HG03045 (cell line): ENCODE measurements around the gene JPH2.

ENCODE experiments used
- ATAC-seq: cut with Tn5 transposase; IDR thresholded peaks from one replicate; pipeline ENCODE4 v1.9.1; 2021; ENCODE audit warnings: mild to moderate bottlenecking, moderate library complexity; ENCODE audit not compliant: unreplicated experiment

The JPH2 gene

DNA sequence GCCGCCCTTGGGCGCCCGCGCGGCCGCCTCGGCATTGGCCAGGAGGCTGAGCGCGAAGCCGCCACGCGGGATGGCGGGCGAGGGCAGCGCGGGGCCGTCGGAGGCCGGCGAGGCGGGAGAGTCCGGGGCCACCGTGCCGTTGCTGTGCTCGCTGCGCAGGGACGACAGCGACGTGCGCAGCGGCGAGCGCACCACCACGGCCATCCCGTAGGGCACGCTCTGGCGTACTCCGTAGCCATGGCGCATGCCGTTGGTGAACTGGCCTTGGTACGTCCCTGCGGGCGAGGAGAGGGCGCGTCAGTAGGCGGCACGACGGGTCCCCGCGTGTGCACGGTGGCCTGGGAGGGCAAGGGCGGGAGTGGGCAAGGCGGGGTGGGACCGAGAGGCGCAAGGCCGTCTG lies 26.9 kb downstream of the JPH2 start:
- ATAC-seq: no peak

DNA sequence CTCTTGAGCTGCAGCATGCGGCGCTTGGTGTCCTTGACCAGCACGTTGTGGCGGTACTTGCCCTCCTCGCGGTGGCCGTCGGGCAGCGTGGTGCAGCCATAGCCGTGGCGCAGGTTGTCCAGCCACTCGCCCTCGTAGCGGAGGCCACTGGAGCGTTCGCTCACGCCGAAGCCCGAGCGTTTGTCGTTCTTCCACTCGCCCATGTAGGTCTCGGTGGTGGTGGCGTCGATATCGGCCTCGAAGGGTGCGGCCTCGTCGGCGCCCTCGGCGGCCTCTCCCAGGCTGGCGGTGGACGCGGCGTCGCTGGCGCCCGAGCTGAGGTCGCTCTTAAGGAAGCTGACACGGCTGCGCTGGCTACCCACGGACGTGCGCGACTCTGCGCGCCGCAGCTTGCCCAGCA lies 27.3 kb downstream of the JPH2 start:
- no peak for ATAC-seq

DNA sequence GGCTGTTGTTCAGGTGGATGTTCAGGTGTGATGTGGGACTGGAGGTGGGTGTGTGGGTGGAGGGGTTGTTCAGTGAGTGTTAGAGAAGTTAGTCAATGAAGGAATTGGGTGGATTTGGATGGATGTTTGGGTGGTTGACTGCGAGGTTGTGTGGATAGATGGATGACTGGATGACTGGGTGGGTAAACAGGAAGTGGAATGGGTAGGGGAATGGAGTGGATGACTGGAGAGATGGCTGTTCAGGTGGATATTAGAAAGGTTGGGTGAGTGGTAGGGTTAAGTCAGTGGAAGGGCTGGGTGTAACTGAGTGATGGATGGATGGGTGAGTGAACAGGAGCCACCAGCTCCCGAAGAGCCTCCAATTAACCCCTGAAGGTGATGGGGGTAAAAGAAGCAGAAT lies 27.9 kb downstream of the JPH2 start:
- no peak for ATAC-seq

DNA sequence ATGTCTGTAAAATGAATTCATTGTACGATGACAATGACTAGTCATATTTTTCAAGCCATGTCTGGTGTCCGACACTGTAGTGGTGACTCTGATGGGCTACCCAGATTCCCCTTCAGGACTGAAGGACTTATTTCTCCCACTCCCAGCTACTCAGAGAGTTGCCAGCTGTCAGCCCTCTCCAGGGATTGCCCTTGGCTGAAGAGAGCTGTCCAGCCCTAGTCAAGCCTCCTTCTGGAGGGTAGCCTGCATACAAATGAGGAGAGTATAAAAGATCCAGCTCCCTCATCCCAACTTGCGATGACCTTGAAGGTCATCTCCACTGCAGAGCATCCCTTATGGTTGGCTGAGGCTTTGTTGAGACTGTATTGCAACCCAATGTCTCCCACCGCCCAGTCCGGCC lies 29.9 kb downstream of the JPH2 start:
- no peak for ATAC-seq

DNA sequence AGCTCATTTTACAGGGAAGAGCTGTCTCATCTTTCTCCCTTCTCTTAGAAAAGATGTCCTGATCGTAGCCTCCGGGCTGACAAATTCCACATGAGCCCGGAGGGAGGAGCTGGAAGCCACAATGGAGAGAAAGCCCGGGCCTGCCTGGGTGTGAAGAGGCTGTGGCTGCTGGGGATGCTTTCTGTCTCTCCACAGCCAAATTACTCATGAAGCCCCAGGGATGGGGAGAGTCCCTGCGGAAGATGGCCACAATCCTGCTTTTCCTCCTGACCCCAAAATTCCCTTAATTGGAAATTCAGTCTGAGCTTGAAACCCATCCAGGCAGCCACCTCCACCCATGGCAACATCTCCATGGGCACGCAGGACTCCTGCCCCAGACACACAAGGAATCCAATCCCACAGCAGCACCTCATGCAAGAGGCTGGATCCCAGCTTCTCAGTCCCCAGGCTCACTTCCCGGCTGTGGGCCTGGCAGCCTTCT lies 32.4 kb downstream of the JPH2 start:
- no peak for ATAC-seq

- ATAC-seq: no peak
These were observed 33.3 kb downstream of the JPH2 start for GRCh38 chr20:44153636-44154043.

- no peak for ATAC-seq
These were observed 35.2 kb downstream of the JPH2 start for GRCh38 chr20:44151621-44152416.

DNA sequence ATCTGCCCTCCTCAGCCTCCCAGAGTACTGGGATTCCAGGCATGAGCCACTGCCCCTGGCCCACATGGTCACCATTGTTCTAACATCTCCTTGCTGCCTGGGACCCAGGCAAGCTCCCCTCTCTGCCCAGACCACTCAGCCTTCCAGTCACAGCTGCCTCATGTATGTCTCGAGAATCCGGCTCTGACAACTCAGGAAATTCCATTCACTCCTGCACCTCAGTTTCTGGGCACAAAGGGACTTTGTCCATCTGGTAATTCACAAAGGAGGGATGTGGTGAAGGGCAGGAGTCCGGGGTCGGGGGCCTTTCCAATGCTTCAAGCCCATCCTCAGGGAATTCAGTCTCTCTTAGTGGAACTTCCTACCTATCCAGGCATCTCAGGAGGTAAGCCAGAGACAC lies 40.7 kb downstream of the JPH2 start:
- ATAC-seq: no peak

DNA sequence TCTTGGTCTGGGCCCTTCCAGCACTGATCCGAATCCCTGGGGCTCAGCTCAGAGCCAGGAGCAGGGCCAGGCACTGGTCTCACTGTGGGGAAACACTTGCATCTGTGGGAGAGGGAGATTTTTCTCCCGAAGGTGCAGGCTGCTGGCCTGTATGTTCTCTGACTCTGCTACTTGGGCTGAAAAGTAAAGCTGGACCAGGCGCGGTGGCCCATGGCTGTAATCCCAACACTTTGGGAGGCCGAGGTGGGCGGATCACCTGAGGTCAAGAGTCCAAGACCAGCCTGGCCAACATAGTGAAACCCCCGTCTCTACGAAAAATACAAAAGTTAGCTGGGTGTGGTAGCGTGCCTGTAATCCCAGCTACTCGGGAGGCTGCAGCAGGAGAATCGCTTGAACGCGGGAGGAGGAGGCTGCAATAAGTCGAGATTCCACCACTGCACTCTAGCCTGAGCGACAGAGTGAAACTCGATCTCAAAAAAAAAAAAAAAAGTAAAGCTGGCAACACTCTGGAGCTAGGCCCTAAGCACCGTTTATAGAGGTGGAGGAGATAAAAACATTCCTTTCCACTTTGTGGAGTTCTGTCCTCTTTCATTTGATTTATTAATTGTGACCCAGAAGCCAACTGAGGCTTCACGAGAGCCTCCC lies 41.7 kb downstream of the JPH2 start:
- ATAC-seq: no peak

GRCh38 chr20:44143936-44144335 lies 43.1 kb downstream of the JPH2 start:
- no peak for ATAC-seq

DNA sequence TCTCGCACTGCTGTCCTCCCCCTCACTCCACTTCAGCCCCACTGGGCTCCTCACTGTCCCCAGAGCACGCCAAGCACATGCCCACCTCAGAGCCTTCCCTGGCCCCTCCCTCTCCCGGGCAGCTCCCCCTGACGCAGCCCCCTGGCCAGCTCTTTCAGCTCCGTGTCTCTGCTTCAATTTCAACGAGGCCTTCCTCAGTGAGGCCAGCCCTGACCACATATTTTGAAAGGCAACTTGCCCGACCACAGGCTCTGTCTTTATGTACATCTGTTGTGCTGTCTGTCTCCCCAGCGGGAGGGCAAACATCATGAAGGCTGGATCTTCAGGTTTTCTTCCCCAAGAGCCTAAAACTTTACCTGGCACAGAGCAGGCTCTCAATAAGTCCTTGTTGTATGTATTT lies 44.6 kb downstream of the JPH2 start:
- ATAC-seq: no peak

GRCh38 chr20:44141873-44142272 lies 45.1 kb downstream of the JPH2 start:
- no peak for ATAC-seq

DNA sequence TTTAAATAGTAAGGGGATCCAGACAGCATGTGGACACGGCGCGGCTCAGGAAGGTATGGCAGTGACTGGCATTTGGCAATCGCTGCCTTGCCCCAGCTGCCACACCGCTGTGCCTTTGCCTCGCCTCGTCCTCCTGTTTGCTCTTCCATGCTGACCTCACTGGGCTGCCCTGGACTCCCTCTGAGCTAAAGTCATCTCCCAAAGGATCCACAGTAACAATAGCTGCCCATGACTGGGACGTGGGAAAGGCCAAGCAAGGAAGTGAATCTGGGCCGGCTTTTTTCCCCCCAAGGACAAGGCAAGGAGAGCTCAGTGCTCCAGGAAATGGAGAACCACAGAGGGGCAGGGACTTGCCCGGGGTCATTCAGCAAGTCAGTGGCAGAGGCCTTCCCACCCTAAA lies 48.1 kb downstream of the JPH2 start:
- no peak for ATAC-seq

GRCh38 chr20:44137266-44137801 lies 49.7 kb downstream of the JPH2 start:
- no peak for ATAC-seq

DNA sequence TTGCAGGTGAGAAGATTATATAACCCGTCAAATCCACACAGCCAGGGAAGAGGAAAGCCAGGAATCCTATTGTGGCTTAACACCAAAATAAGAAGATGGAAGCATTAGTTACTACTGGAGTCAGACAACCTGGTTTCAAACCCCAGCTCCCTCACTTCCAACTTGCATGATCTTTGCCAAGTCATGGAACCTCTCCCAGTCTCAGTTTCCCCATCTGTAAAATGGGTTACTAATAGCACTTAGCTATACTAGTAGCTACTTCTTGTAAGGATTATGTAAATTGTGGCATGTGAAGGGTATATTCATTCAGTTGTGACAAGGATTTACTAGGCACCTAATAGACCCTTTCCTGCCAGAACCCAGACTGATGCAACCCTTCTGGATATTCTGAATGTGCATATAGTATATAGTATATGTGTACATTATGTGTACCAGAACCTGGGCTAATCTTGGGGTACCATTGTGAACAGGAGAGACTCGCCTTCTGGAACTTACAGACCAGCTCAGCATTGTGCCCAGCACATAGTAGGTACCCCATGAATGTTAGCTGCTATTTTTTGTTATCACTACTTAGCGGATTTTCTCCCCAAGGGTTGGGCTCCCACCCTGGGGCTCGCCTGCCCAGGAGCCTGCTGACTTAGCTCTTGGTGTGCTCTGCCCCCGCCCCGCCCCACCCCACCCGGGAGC lies 50.3 kb downstream of the JPH2 start:
- ATAC-seq: no peak

DNA sequence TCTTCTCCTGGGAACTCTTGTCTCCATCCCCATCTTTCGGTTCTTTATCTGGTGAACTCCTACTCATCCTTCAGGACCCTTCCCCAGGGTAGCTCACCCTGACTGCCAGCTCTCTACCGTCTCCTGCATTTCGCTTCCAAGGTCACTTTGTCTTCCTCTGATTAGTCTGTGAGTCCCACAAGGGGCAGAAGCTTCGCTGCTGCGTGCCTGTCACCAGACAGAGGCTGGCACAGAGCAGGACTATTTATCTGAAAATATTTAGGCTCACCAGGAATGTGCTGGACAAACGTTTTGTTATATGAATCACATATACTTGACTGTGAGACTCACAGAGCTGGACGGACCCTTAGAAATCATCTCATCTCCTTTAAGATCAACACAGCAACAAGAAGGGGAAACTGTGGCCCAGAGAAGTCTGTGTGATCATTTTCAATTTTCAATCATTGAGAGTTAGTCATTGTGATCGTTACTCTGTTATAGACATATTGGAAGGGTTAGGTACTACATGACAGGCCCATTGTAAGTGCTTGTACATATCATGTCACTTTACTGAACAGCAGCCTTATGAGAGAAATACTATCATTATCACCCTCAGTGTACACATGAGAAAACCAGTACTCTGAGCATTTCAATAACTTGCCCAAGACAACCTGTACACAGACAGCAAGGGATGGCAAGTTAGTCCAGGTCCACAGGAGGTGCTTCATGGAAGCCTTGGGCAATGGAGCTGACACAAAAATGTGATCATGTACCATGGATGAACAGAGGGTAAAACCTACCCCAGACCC lies 51.4 kb downstream of the JPH2 start:
- ATAC-seq: no peak

DNA sequence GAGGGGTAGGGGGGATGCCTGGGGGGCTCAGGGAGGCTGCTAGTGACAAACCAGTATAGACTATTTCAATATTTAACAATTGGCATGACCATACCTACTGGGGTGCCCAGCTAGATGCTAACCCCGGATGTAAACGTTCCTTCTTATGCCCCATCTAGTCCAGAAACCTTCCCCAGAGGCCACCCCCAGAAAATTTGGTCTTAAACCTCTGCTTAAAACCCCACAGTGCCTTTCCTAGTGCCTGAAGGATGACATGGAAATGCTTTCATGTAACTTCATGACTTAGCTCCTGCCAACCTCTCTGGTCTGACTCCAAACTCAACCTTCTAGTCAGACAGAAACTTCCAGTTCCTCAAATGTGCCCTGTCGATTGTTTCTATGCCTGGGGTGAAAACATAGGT lies 52.0 kb downstream of the JPH2 start:
- no peak for ATAC-seq

DNA sequence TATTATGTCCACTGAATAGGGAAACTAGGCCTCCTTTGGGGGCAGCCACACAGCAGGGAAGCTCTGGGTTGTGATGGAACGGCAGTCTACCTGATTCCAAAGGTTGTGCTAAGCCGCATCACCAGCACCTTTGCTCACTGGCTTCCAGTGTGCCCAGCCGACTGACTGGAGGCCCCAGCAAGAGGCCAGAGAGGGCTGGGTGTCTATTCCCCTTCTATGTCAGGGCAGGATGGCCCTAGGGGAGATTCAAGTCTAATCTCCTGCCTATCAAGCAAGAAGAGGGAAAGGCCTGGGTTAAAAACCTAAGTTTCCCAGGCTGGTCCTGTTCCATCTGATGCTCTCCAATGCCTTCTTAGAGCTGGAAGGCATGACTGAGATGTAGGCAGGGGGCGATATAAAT lies 53.6 kb downstream of the JPH2 start:
- ATAC-seq: no peak

DNA sequence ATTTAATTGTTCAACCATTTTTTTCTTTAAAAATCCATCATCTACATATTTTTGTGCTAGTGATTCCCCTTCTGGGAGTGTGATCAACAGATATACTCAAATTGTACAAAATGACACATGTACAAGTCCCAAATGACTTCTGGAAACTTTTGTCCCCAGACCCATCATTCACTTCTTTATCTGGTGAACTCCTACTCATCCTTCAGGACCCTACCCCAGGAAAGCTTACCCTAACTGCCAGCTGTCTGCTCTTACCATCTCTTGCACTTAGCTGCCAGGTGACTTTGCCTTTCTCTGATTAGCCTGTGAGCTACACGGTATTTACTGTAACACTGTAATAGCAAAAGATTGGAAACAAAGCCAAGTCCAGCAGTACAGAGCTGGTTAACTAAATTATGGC lies 55.3 kb downstream of the JPH2 start:
- no peak for ATAC-seq

- no peak for ATAC-seq
These were observed 56.9 kb downstream of the JPH2 start for GRCh38 chr20:44129911-44130718.
